IPS-18c (cell line): ENCODE data around the gene CNTN4.

ENCODE experiments used
- H3K4me3 ChIP-seq: 2 replicates; pipeline ENCODE4 v1.7.0; 2013; ENCODE audit warnings: low read depth, mild to moderate bottlenecking, low read length, moderate library complexity; ENCODE audit not compliant: insufficient read depth
- H3K9me3 ChIP-seq: one replicate; pipeline ENCODE4 v1.6.1; 2013; ENCODE audit warnings: mild to moderate bottlenecking, low read length, moderate library complexity; ENCODE audit not compliant: control insufficient read depth, insufficient read depth

The CNTN4 gene

GRCh38 chr3:2653706-2654105, 555.0 kb downstream of the CNTN4 start:
- H3K4me3 ChIP-seq = no peak overlapping the region
- no peaks in the 10 kb centered on the region for H3K9me3 ChIP-seq

- no peak overlapping the region for H3K4me3 ChIP-seq
- H3K9me3 ChIP-seq = no peaks in the 10 kb centered on the region
Observed at GRCh38 chr3:2655229-2655701, 556.6 kb downstream of the CNTN4 start.

GRCh38 chr3:2656806-2657777, 558.4 kb downstream of the CNTN4 start:
- H3K4me3 ChIP-seq = no peak overlapping the region
- H3K9me3 ChIP-seq = no peaks in the 10 kb centered on the region

GRCh38 chr3:2657971-2658370, 559.3 kb downstream of the CNTN4 start:
- Histone ChIP-seq H3K9me3 (no peaks in the 10 kb centered on the region), H3K4me3 (no peak overlapping the region)

GRCh38 chr3:2659896-2660295, 561.2 kb downstream of the CNTN4 start:
- H3K4me3 ChIP-seq = no peak overlapping the region

GRCh38 chr3:2661078-2661477, 562.4 kb downstream of the CNTN4 start:
- Histone ChIP-seq H3K9me3 (no peaks in the 10 kb centered on the region), H3K4me3 (no peak overlapping the region)

More at GRCh38 chr3:2659896-2660295, 561.2 kb downstream of the CNTN4 start:
- no peaks in the 10 kb centered on the region for H3K9me3 ChIP-seq

- H3K9me3 ChIP-seq = peaks cover 2% of the 10 kb centered on the region
Observed at GRCh38 chr3:2677501-2677900, 578.8 kb downstream of the CNTN4 start.

GRCh38 chr3:2680236-2680635, 581.6 kb downstream of the CNTN4 start:
- no peak overlapping the region for H3K4me3 ChIP-seq
- no peaks in the 10 kb centered on the region for H3K9me3 ChIP-seq

More at GRCh38 chr3:2677501-2677900, 578.8 kb downstream of the CNTN4 start:
- no peak overlapping the region for H3K4me3 ChIP-seq

GRCh38 chr3:2684046-2684445, 585.4 kb downstream of the CNTN4 start:
- H3K4me3 ChIP-seq = no peak overlapping the region
- H3K9me3 ChIP-seq = no peaks in the 10 kb centered on the region

GRCh38 chr3:2686816-2687502, 588.3 kb downstream of the CNTN4 start:
- Histone ChIP-seq H3K4me3 (no peak overlapping the region), H3K9me3 (no peaks in the 10 kb centered on the region)

GRCh38 chr3:2697589-2697988, 598.9 kb downstream of the CNTN4 start:
- no peaks in the 10 kb centered on the region for H3K9me3 ChIP-seq
- no peak overlapping the region for H3K4me3 ChIP-seq

- H3K4me3 ChIP-seq = no peak overlapping the region
- H3K9me3 ChIP-seq = no peaks in the 10 kb centered on the region
Observed at GRCh38 chr3:2701471-2701870, 602.8 kb downstream of the CNTN4 start.

GRCh38 chr3:2706144-2706835, 607.6 kb downstream of the CNTN4 start:
- Histone ChIP-seq H3K9me3 (no peaks in the 10 kb centered on the region), H3K4me3 (no peak overlapping the region)

- Histone ChIP-seq H3K9me3 (no peaks in the 10 kb centered on the region), H3K4me3 (no peak overlapping the region)
Observed at GRCh38 chr3:2706836-2707210, 608.2 kb downstream of the CNTN4 start.

- H3K9me3 ChIP-seq = no peaks in the 10 kb centered on the region
- H3K4me3 ChIP-seq = no peak overlapping the region
Observed at GRCh38 chr3:2711081-2711480, 612.4 kb downstream of the CNTN4 start.

GRCh38 chr3:2713923-2714322, 615.3 kb downstream of the CNTN4 start:
- Histone ChIP-seq H3K9me3 (no peaks in the 10 kb centered on the region), H3K4me3 (no peak overlapping the region)

GRCh38 chr3:2714834-2715233, 616.2 kb downstream of the CNTN4 start:
- Histone ChIP-seq H3K4me3 (no peak overlapping the region), H3K9me3 (no peaks in the 10 kb centered on the region)
